K562 (cell line): ENCODE data around the gene MT1M. TPM values are rescaled to one million over a fixed set of nuclear protein-coding genes. Genes with fewer than 3 reads are reported as not detected.
"Not testable (repeated sequence)": the region's sequence is repeated elsewhere in the genome, so short reads cannot be mapped to it uniquely, and the experiment has no call there.

Experiments
- ATAC-seq: fragments of 200-7000 bp; cut with Tn5 transposase; 3 replicates; pipeline ENCODE4 v1.9.1; 2020; ENCODE audit warnings: moderate library complexity
- BruUV-seq: library from RNA; stranded (reverse); fragments of 400-500 nt; replicated peaks from 2 replicates; lab custom pipeline; 2021; lab: Mats Ljungman, UMichigan
- CTCF ChIA-PET: fragments of 300-600 bp; formaldehyde crosslinking; extraction: SDS; loops from one replicate; lab custom pipeline; 2021; ENCODE audit warnings: low intra/inter-chr PET ratio; lab: Yijun Ruan, JAX
- POLR2A ChIA-PET: fragments of 300-600, 350-650 bp; sonication (Branson Sonifier 250); formaldehyde crosslinking; extraction: SDS; loops from one replicate; lab custom pipeline; 2021; ENCODE audit warnings: antibody characterized with exemption, inconsistent platforms; lab: Yijun Ruan, JAX
- DNase-seq, 4 experiments: peaks; one replicate each; pipeline versions ENCODE4 v3.0.0 to v3.0.0-alpha.2; 2011 to 2018; ENCODE audit warnings: low spot score in 3 of 4, mixed read lengths in 3 of 4; ENCODE audit errors: extremely low read depth in 1 of 4
- FAIRE-seq: peaks from 2 replicates; lab custom pipeline; 2011; peaks lifted over from hg19 to GRCh38; lab: Jason Lieb, UNC
- H2AFZ ChIP-seq: 2 replicates; pipeline ENCODE4 v1.6.0; 2011; ENCODE audit warnings: low read depth, low read length, control low read depth, inconsistent platforms
- H3K27ac ChIP-seq: fragments of 200-600 bp; 3 replicates; pipeline ENCODE4 v1.8.0; 2011; ENCODE audit warnings: low read depth, mild to moderate bottlenecking, control low read depth, inconsistent platforms, low read length, moderate library complexity, mixed read lengths; ENCODE audit errors: extremely low read depth
- H3K27me3 ChIP-seq, 2 experiments: fragments of 300-600 bp in 1 of 2; 2 replicates in 1 of 2; 3 replicates in 1 of 2; pipeline versions ENCODE4 v1.6.0 to v1.8.0; 2011; ENCODE audit warnings: inconsistent platforms in 2 of 2, low read length in 2 of 2, mild to moderate bottlenecking in 1 of 2, mixed read lengths in 1 of 2, moderate library complexity in 1 of 2; ENCODE audit not compliant: control insufficient read depth in 2 of 2, insufficient read depth in 2 of 2
- H3K36me3 ChIP-seq: fragments of 300-600 bp; 3 replicates; pipeline ENCODE4 v1.8.0; 2011; ENCODE audit warnings: mild to moderate bottlenecking, low read length, inconsistent platforms; ENCODE audit not compliant: control insufficient read depth, insufficient read depth
- H3K4me1 ChIP-seq, 2 experiments: fragments of 200-600 bp in 1 of 2; replicated peaks in 1 of 2; 2 replicates in 1 of 2; 3 replicates in 1 of 2; pipeline versions ENCODE4 v1.5.1 to v1.8.0; 2011; ENCODE audit warnings: inconsistent platforms in 2 of 2, low read length in 2 of 2, mild to moderate bottlenecking in 1 of 2, mixed read lengths in 1 of 2, moderate library complexity in 1 of 2; ENCODE audit not compliant: control insufficient read depth in 2 of 2, insufficient read depth in 2 of 2
- H3K4me2 ChIP-seq: 2 replicates; pipeline ENCODE4 v1.6.1; 2011; ENCODE audit warnings: low read length, control low read depth, inconsistent platforms, mixed read lengths; ENCODE audit not compliant: insufficient read depth
- H3K4me3 ChIP-seq: fragments of 200-600 bp; sonication (generic), shearing (Covaris generic); 2 replicates; pipeline ENCODE4 v1.5.1; 2016; ENCODE audit warnings: control low read depth, inconsistent platforms
- H3K79me2 ChIP-seq: fragments of 200-600 bp; 3 replicates; pipeline ENCODE4 v1.8.0; 2011; ENCODE audit warnings: low read length, inconsistent platforms; ENCODE audit not compliant: control insufficient read depth, insufficient read depth
- H3K9ac ChIP-seq, 2 experiments: 2 replicates each; pipeline versions ENCODE4 v1.6.0 to v1.6.1; 2011; ENCODE audit warnings: low read depth in 2 of 2, low read length in 2 of 2, control low read depth in 1 of 2, inconsistent platforms in 1 of 2, mild to moderate bottlenecking in 1 of 2, mixed read lengths in 1 of 2; ENCODE audit not compliant: insufficient read depth in 1 of 2
- H3K9me1 ChIP-seq: one replicate; pipeline ENCODE4 v1.6.0; 2011; ENCODE audit warnings: inconsistent platforms, mild to moderate bottlenecking, low read length, moderate library complexity; ENCODE audit not compliant: control insufficient read depth, insufficient read depth
- H3K9me3 ChIP-seq: replicated peaks from 2 replicates; pipeline ENCODE4 v1.5.1; 2011; ENCODE audit warnings: low read depth, low read length, inconsistent platforms; ENCODE audit not compliant: control insufficient read depth, insufficient read depth
- H4K20me1 ChIP-seq: replicated peaks from 2 replicates; pipeline ENCODE4 v1.6.1; 2011; ENCODE audit warnings: low read length, inconsistent platforms, mixed read lengths; ENCODE audit not compliant: control insufficient read depth, insufficient read depth
- PHB ChIP-seq: fragments of 250-450 bp; sonication (Bioruptor Pico); IDR thresholded peaks from 2 replicates; pipeline ENCODE4 v1.5.0; 2021
- ZC3H8 ChIP-seq: fragments of 450-650 bp; IDR thresholded peaks from 2 replicates; pipeline ENCODE4 v1.6.1; 2017
- ZNF830 ChIP-seq: fragments of 250-450 bp; sonication (Bioruptor Pico); IDR thresholded peaks from 2 replicates; pipeline ENCODE4 v1.5.0; 2021; ENCODE audit warnings: mild to moderate bottlenecking
- WGBS: fragments of 100-300 bp; shearing (Covaris generic); methylation state at CpG from one replicate; pipeline ENCODE4 v1.1.6; 2016; ENCODE audit warnings: low coverage, mixed read lengths; ENCODE audit not compliant: insufficient coverage; ENCODE audit errors: missing lambda C conversion rate; 5-methylcytosine and 5-hydroxymethylcytosine counted together
- in situ Hi-C: fragments of 300-500 bp; cut with MboI; formaldehyde crosslinking; loops from 4 replicates; pipeline ENCODE4 v1.15.0; 2018; ENCODE audit warnings: inconsistent platforms, mixed read lengths
- intact Hi-C: fragments of 100-400 bp; cut with micrococcal nuclease; formaldehyde crosslinking; loops from 2 replicates; pipeline ENCODE4 v1.14.2; 2022
- polyA plus RNA-seq, 8 experiments: library from polyadenylated mRNA; depleted of rRNA in 4 of 8; stranded (reverse) in 5 of 8; unstranded in 3 of 8; fragments of >200 nt; fragmentation: Nextera tagmentation in 2 of 8; fragmentation: Illumina TruSeq in 1 of 8; extraction: Ambion mirVana in 2 of 8; extraction: Trizol in 1 of 8; gene quantifications; 2 replicates each; pipeline versions ENCODE4 v1.2.1 to v1.2.3, GENCODE V29; 2011 to 2014; ENCODE audit warnings: inconsistent platforms in 1 of 8, missing spikeins in 1 of 8
- total RNA-seq, 7 experiments: library from RNA; depleted of rRNA in 6 of 7; stranded (reverse); fragments of >200 nt in 6 of 7; fragmentation: Illumina TruSeq in 2 of 7; extraction: Trizol in 2 of 7; gene quantifications; 2 replicates each; pipeline versions ENCODE4 v1.2.1 to v1.2.3, GENCODE V29; 2011 to 2021; ENCODE audit warnings: low replicate concordance in 1 of 7
- TF ChIP-seq, protein P1 (sequence below): sonication (generic); formaldehyde crosslinking; IDR thresholded peaks from 2 replicates; pipeline ENCODE4 v1.8.0; 2022; ENCODE audit warnings: missing genetic modification reagents, mild to moderate bottlenecking, moderate library complexity, borderline replicate concordance

Gene MT1M
- total and polyA plus RNA-seq, 9 of the 15 experiments (the other 6 are each of a cell fraction or from before 2014, with no cell fraction given), result not detected

DNA sequence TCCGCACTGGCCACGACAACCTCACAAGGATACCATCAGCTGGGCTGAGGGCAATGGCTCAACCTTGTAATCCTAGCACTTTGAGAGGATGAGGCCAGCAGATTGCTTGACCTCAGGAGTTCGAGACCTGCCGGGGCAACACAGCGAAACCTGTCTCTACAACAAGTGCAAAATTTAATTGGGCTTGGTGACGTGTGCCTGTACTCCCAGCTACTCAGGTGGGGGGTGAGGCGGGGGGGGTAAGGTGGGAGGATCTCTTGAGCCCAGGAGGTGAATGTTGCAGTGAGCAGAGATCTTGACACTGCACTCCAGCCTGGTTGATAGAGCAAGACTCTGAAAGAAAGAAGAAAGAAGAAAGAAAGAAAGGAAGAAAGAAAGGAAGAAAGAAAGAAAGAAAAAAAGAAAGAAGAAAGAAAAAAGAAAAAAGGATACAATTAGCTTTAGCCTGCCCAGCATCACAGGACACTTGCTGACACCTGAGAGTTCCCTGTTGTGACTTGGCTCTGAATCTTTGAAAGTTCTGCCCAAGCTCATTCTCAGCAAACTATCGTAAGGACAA, 12.0 kb upstream of the MT1M start:
- Histone ChIP-seq H3K27ac (no peak overlapping the region), H3K4me2 (no peak overlapping the region), H3K4me1 (peaks cover 0 to 10% of the 10 kb centered on the region in 2 experiments; a peak in 2 of 5 replicates), H4K20me1 (no peaks in the 10 kb centered on the region), H3K9me1 (no peaks in the 10 kb centered on the region), H3K9ac (no peak overlapping the region), H3K4me3 (no peak overlapping the region), H3K36me3 (no peaks in the 10 kb centered on the region), H2AFZ (no peak overlapping the region), H3K27me3 (peaks cover 22 to 41% of the 10 kb centered on the region in 2 experiments), H3K79me2 (no peaks in the 10 kb centered on the region), H3K9me3 (no peaks in the 10 kb centered on the region)
- no peak for ATAC-seq
- WGBS, result 4% methylated on average over 8 of the region's 8 CpGs
- ChIA-PET CTCF (no interaction called here), POLR2A (no interaction called here)
- no peak for FAIRE-seq
- intact Hi-C loops, result no loop called here
- in situ Hi-C loops, result no loop called here
- BruUV-seq, result no TSS peak
- TF ChIP-seq ZNF830 (CRISPR knock-in tag) (no peak), PHB (no peak), ZC3H8 (no peak)
- TF ChIP-seq, protein P1, sequence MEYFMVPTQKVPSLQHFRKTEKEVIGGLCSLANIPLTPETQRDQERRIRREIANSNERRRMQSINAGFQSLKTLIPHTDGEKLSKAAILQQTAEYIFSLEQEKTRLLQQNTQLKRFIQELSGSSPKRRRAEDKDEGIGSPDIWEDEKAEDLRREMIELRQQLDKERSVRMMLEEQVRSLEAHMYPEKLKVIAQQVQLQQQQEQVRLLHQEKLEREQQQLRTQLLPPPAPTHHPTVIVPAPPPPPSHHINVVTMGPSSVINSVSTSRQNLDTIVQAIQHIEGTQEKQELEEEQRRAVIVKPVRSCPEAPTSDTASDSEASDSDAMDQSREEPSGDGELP (CRISPR knock-in tag), result no peak
- DNase-seq, result no peak

DNA sequence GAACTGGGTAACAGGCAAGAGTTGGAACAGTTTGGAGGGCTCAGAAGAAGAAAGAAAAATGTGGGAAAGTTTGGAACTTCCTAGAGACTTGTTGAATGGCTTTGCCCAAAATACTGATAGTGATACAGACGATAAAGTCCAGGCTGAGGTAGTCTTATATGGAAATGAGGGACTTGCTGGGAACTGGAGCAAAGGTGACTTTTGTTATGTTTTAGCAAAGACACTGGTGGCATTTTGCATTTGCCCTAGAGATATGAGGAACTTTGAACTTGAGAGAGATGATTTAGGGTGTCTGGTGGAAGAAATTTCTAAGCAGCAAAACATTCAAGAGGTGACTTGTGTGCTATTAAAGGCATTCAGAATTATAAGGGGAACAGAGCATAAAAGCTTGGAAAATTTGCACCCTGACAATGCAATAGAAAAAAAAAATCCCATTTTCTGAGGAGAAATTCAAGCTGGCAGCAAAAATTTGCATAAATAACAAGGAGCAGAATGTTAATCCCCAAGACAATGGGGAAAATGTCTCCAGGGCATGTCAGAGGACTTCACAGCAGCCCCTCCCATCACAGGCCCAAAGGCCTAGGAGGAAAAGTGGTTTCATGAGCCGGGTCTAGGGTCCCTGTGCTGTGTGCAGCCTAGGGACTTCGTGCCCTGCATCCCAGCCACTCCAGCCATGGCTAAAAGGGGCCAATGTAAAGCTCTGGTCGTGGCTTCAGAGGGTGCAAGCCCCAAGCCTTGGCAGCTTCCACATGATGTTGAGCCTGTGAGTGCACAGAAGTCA, 10.6 kb upstream of the MT1M start:
- H3K9me3 ChIP-seq, H3K4me3 ChIP-seq, H3K36me3 ChIP-seq, H3K9me1 ChIP-seq, intact Hi-C loops, H4K20me1 ChIP-seq, POLR2A ChIA-PET, H3K4me2 ChIP-seq, H3K9ac ChIP-seq, CTCF ChIA-PET, H3K79me2 ChIP-seq, BruUV-seq, FAIRE-seq, in situ Hi-C loops, H2AFZ ChIP-seq, ATAC-seq, DNase-seq, H3K27ac ChIP-seq: not testable (repeated sequence)
- Histone ChIP-seq H3K4me1 (peaks cover 0 to 12% of the 10 kb centered on the region in 2 experiments; a peak in 2 of 5 replicates), H3K27me3 (peaks cover 27 to 47% of the 10 kb centered on the region in 2 experiments)
- WGBS, result 0% methylated on average over 4 of the region's 4 CpGs
